Inferior parietal cortex (tissue), 1 donor: ENCODE measurements around the gene UNC45A.
"Not testable (repeated sequence)": the region's sequence is repeated elsewhere in the genome, so short reads cannot be mapped to it uniquely, and the experiment has no call there.

Source experiments
- DNase-seq: peaks from one replicate; pipeline ENCODE4 v3.0.0-alpha.2; 2016; ENCODE audit errors: extremely low spot score

The UNC45A gene, protein sequence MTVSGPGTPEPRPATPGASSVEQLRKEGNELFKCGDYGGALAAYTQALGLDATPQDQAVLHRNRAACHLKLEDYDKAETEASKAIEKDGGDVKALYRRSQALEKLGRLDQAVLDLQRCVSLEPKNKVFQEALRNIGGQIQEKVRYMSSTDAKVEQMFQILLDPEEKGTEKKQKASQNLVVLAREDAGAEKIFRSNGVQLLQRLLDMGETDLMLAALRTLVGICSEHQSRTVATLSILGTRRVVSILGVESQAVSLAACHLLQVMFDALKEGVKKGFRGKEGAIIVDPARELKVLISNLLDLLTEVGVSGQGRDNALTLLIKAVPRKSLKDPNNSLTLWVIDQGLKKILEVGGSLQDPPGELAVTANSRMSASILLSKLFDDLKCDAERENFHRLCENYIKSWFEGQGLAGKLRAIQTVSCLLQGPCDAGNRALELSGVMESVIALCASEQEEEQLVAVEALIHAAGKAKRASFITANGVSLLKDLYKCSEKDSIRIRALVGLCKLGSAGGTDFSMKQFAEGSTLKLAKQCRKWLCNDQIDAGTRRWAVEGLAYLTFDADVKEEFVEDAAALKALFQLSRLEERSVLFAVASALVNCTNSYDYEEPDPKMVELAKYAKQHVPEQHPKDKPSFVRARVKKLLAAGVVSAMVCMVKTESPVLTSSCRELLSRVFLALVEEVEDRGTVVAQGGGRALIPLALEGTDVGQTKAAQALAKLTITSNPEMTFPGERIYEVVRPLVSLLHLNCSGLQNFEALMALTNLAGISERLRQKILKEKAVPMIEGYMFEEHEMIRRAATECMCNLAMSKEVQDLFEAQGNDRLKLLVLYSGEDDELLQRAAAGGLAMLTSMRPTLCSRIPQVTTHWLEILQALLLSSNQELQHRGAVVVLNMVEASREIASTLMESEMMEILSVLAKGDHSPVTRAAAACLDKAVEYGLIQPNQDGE

DNA sequence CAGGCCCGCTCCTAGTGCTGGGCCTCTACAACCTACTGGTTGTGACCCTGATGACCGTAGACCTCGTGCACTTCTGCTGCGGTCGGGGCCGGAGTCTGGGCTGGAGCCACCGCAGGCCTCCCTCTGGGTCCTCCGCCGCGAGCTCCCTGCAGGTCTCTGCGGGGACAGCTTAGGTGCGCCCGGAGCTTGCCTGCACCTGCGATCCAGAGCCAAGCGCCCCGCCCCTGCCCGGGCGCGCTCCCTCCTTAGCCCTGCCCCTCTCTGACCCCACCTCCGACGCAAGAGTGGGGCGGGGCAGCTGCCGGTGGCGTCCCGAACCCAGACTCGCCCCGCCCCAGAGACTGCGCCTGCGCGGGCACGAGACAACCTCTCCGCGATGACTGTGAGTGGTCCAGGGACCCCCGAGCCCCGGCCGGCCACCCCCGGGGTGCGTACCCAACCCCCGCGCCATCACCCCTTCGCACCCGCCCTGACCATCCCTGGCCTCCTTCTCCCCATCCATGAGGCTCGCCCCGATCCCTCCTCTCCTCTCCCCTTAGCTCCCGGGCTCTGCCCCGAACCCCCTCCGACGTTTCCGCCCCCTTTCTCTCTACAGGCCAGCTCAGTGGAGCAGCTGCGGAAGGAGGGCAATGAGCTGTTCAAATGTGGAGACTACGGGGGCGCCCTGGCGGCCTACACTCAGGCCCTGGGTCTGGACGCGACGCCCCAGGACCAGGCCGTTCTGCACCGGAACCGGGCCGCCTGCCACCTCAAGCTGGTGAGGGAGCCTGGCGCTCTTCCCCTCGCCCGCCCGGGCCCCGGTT lies at the start of gene UNC45A:
Gene UNC45A, plus strand, starts transcription at position 337 of the 803 bp plus-strand sequence. Its CDS starts 40 bp downstream, at position 377.
- peak; percentile 81 for DNase-seq

DNA sequence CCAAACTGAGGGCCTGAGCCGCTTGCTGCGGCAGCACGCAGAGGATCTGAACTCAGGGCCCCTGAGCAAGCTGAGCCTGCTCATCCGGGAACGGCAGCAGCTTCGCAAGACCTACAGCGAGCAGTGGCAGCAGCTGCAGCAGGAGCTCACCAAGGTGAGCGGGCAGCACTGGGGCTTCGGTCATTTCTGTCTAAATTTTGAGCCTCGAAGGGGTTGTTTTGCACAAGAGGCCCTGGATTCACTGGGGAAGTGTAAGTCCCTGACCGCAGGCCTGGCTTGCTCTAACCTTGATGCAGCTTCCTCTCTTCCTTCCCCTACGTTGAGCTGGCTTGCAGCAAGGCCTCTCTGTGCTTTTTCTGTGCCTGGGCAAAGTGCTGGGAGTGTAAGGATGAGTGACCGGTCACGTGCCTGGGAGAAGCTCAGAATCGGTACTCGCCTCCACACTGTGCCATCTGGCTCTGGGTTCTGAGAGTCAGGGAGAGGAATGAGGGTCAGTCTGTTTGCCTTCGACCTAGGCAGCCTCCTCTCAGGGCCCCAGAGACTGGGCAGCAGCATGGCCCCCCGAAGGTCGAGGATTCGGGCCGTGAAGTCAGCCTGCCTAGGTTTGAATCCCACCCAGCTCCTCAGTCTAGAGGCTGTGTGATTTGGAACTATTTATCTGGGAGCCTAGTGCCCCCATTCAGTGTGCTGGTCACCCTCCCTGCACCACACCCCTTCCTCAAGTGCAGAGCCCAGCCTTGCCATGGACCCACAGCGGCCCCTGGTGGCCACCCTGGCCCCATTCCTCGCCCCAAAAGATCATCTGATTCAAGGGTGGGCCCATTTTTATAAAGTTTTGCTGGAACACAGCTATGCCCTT lies 49.4 kb upstream of the UNC45A start:
- DNase-seq: peak; percentile 78

DNA sequence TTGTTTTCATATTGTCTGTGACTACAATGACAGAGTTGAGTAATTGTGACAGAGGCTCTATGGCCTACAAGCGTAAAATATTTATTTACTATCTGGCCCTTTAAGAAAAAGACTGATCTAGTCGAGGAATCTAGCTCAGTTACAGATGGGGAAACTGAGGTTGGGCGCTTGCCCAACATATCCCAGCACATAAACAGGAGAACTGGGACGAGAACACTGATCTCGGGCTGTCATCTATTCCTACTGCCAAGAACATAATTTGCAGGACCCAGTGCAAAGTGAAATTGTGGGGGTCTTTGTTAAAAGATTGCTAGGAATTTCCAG lies 48.8 kb upstream of the UNC45A start:
- no peak for DNase-seq

DNA sequence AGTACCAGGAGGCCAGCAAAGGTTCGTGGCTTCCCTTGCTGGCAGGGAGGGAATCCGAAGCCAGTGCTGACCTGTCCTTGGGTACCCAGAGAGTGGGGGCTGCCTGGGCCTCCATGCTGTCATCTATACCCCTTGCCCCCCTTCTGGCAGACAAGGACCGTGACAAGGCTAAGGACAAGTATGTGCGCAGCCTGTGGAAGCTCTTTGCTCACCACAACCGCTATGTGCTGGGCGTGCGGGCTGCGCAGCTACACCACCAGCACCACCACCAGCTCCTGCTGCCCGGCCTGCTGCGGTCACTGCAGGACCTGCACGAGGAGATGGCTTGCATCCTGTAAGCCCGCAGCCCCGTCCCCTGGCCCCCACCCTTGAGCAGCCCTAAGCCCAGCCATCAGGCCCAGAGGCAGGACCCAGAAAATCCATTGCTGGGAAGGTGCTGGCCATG lies 48.0 kb upstream of the UNC45A start:
- no peak for DNase-seq

DNA sequence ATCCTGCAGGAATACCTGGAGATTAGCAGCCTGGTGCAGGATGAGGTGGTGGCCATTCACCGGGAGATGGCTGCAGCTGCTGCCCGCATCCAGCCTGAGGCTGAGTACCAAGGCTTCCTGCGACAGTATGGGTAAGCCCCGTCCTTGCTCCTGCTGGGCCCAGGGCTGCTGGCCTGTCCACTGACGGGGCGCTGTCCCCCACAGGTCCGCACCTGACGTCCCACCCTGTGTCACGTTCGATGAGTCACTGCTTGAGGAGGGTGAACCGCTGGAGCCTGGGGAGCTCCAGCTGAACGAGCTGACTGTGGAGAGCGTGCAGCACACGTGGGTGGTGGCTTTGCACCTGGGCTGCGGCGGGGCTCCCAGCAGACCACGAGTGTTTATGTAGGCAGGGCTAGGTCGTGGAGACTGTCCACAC lies 45.8 kb upstream of the UNC45A start:
- DNase-seq: no peak

DNA sequence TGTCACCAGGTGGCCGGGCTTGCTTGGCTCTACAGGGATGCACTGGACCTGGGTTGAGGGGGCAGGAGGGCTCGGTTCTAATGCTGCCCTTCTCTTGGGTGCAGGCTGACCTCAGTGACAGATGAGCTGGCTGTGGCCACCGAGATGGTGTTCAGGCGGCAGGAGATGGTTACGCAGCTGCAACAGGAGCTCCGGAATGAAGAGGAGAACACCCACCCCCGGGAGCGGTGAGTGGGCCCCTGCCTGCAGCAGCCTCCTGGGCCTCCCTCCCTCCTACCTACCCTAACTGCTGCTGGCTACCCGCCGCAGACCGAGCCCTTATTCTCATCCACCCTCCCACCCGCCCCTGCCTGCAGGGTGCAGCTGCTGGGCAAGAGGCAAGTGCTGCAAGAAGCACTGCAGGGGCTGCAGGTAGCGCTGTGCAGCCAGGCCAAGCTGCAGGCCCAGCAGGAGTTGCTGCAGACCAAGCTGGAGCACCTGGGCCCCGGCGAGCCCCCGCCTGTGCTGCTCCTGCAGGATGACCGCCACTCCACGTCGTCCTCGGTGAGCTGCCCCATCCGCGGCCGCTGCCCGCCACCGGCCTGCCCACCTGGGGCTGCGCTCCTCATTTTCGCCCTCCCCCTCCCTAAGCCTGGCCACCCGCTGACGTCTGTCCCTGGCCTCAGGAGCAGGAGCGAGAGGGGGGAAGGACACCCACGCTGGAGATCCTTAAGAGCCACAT lies 45.2 kb upstream of the UNC45A start:
- DNase-seq: no peak

DNA sequence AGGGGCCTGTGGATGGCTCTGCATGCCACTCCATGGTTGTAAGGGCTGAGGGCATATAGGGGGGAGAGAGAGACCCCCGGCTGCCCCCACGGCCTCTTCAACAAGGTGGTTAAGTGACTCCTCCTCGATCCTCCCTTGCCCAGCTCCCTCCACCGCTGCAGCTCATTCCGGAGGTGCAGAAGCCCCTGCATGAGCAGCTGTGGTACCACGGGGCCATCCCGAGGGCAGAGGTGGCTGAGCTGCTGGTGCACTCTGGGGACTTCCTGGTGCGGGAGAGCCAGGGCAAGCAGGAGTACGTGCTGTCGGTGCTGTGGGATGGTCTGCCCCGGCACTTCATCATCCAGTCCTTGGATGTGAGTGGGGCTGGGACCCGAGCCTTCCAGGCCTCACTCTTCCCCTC lies 44.2 kb upstream of the UNC45A start:
- DNase-seq: no peak

DNA sequence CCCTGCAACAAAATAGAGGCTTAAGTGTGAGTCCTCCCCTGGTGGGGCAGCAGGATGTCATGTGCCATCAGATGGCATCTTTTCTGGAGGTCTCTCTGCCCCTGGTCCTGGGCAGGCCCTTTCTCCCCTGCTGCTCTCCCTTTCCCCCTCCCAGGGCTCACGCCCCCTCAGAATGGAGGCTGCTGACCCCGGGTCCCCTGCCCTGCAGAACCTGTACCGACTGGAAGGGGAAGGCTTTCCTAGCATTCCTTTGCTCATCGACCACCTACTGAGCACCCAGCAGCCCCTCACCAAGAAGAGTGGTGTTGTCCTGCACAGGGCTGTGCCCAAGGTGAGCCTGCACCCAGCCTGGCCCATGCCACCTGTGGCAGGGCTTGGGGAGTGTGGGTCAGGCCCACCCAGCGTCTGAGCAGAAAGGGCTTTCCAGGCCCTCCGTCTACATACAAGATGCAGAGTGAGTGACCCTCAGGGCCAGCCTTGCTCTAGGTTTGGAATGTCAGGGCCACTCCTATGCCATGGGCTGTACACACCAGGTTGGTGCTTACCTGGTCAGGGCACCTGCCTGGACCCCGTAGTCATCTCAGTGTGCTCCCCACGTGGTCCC lies 43.6 kb upstream of the UNC45A start:
- DNase-seq: no peak

DNA sequence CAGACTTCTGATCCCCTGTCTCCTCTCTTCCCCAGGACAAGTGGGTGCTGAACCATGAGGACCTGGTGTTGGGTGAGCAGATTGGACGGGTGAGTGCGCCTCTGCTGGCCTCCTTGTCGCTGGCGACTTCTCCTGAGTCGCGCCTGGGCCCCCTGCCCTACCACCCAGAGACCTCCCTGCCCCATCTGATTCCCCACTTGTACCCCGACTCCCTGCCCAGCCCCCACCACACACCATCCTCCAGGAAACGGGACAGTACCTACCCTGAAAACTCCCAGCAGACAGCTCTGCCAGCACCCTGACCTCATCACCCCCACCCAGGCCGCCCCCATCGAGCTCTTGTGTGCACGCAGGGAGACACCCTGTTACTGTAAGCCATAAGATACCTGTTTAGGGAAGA lies 43.1 kb upstream of the UNC45A start:
- no peak for DNase-seq

DNA sequence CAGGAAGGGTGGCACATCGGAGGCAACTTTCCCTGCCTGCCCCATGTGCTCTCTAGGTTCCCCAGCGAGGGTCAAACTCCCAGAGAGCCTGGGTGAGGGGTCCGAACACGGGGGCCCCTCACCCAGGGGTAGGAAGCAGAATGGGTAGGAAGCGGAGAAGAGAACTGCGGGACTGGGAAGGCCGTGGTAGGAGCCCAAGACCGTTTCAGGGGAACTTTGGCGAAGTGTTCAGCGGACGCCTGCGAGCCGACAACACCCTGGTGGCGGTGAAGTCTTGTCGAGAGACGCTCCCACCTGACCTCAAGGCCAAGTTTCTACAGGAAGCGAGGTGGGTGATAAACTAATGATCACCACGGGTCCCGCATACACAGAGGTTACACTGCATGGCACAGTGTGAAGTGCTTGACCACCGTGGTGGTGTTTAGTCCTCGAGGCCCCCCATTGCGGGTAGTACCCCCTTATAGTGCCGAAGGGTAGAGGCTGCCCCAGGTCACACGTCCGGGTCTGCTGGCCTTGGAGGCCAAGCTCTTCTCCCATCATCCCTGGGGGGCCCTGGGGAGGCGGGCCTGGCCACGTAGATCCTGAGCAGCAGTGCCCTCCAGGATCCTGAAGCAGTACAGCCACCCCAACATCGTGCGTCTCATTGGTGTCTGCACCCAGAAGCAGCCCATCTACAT lies 42.4 kb upstream of the UNC45A start:
- no peak for DNase-seq

DNA sequence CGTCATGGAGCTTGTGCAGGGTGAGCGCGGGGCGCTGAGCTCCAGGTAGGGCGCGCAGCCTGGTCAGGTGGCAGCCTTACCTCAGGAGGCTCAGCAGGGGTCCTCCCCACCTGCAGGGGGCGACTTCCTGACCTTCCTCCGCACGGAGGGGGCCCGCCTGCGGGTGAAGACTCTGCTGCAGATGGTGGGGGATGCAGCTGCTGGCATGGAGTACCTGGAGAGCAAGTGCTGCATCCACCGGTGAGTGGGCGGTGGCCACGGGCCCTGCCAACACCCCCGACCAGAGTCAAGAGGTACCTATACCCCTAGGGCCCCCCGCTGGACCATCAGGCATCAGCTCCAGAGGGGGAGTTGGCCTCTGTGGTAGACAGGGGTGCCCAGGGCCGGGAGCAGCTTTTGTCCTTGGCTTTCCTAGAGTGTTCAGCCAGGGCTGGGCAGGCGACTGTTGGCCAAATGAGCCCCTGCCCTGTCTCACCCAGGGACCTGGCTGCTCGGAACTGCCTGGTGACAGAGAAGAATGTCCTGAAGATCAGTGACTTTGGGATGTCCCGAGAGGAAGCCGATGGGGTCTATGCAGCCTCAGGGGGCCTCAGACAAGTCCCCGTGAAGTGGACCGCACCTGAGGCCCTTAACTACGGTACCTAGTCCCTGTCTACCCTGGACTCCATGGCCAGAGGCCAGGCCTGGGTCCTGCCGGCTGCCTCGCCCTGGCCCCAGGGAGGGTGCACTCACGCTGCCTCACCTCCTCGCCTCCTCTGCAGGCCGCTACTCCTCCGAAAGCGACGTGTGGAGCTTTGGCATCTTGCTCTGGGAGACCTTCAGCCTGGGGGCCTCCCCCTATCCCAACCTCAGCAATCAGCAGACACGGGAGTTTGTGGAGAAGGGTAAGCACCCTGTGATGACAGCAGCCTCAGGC lies 41.7 kb upstream of the UNC45A start:
- no peak for DNase-seq

DNA sequence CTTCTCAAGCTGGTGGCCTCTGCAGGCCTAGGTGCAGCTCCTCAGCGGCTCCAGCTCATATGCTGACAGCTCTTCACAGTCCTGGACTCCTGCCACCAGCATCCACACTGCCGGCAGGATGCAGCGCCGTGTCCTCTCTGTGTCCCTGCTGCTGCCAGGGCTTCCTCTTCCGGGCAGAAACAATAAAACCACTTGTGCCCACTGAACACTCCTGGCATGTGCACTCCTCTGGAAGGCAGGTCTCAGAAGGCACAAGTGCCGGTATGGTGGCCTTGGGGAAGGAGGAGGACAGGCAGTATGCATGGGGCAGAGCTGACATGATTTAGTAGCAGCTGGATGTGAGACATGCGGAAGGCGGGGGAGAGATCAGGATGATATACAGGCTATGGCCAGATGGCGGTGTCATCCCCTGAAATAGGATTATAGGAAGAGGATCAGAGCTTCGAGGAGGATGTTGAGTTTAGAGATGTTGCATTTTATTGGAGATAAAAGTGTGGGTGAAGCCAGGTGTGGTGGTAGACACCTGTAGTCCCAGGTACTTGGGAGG lies 39.4 kb upstream of the UNC45A start:
- DNase-seq: peak; percentile 72

DNA sequence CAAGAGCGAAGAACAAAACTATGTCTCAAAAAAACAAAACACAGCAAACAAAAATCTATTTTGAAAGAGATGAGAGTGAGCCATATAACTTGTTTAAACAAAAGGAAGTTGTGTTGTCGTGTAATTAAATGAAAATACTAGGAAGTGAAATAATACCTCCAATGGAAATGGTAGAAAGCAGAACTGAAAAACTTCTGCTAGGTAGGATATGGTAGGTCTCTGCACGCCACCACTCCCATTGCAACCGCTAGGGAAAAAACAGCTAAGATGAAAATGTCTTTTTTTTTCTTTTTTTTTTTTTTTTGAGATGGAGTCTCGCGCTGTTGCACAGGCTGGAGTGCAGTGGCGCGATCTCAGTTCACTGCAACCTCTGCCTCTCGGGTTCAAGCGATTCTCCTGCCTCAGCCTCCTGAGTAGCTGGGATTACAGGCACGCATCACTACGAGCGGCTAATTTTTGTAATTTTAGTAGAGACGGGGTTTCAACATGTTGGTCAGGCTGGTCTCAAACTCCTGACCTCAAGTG lies 37.9 kb upstream of the UNC45A start:
- DNase-seq: not testable (repeated sequence)

DNA sequence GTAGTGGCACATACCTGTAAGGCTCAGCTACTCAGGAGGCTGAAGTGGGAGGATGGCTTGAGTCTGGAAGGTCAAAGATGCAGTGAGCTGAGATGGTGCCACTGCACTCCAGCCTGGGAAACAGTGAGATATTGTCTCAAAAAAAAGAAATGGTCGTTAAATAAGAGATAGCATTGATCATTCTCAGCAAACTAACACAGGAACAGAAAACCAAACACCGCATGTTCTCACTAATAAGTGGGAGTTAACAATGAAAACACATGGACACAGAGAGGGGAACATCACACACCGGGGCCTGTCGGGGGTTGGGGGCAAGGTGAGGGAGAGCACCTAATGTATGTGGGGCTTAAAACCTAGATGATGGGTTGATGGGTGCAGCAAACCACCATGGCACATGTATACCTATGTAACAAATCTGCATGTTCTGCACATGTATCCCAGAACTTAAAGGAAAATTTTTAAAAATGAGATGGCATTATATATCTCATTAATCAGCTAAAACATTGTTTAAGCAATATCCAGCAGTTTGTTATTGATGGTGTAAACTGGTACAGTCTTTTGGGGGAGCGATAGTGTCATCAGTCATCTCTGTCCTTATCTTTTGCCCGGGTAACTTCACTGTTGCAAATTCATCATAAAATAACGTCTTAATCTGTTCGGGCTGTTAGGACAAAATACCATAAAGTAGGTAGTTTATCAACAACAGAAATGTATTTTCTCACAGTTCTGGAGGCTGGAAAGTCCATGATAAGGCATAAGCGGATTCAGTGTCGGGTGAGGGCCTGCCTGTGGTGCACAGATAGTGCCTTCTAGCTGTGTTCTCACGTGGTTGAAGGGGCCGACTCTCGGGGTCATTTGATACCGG lies 33.7 kb upstream of the UNC45A start:
- DNase-seq: peak; percentile 68

DNA sequence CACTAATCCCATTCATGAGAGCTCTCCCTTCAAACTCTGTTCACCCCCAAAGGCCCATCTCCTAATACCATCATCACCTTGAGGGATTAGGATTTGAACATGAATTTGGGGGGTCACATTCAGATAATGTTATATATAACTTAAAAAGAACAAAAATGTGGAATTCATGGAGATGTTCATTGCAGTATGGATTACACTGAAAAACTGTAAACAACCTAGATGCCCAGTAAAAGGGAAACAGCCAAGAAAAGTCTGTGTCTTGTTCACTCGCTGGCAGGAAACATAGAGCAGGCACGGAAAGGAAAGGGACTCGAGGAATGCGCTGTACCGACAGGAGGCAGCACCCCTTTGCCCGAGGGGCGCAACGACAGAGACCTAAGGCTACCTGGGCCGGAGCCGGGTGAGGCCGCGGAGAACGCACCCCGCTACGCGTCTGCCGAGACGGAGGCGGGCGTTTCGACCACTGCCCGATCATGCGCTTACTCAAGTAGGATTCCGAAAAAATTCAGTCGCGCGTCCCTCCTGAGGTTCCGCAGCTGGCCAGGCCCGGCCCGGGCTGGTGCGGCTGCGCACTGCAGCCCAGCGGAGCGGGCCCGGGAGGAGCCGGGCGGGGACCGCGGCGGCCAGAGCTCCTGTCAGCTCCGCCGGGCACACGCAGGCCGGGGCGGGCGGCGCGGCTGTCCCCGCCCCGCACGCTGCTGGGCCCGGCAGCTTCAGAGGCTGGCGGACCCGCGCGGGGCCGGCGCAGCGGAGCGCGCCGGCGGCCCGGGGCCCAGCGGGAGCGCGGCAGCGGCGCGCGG lies 32.8 kb upstream of the UNC45A start:
- DNase-seq: peak; percentile 78
